ENCODE results near the gene POLR2E.

Gene POLR2E

DNA sequence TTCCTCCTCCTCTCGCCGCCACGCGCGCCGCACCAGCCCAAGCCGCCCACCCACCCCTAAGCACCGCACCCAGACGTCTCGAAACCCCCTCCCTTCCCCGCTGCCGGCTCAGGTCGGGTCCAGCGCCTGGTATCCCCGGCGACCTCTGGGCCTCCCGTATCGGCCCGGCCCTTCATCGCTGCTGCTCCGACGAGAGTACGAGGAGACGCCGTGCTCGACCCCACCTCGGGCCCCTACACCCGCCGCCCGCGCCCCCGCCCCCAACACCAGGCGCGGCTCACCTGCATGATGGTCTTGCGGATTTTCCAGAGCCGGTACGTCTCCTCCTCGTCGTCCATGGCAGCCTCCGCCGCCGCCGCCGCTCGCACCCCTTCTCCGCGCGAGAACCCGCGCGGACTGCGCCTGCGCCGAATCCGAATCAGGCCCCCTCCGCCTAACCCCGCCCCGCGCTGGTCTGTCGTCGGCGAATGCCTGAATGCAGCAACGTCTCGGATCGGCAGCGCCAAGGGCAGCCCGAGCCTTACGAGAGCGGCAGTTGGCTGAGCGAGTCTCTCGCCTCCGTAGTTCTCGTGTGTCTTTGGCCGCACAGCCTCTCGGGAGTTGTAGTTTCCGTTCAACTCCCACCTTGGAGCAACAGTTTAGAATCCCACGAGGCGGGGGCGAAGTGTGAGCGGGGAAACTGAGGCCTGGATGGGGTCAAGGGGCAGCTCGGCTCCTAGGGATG is at the start of gene POLR2E:
Gene POLR2E, minus strand, starts transcription at position 398 of the 724 bp plus-strand sequence. Its CDS starts 60 bp downstream, at position 338.
- Mint-ChIP-seq H3K9me3 (no peaks in the 10 kb centered on the region), H3K27me3 (no peaks in the 10 kb centered on the region), H3K4me3 (peak within 1 kb of the TSS; percentile 93), H3K4me1 (ENCODE audit: low read depth) (peaks cover 69% of the 10 kb centered on the region), H3K27ac (peak within 1 kb of the TSS; percentile 93), H3K36me3 (ENCODE audit: low read depth) (no peaks in the 10 kb centered on the region)

DNA sequence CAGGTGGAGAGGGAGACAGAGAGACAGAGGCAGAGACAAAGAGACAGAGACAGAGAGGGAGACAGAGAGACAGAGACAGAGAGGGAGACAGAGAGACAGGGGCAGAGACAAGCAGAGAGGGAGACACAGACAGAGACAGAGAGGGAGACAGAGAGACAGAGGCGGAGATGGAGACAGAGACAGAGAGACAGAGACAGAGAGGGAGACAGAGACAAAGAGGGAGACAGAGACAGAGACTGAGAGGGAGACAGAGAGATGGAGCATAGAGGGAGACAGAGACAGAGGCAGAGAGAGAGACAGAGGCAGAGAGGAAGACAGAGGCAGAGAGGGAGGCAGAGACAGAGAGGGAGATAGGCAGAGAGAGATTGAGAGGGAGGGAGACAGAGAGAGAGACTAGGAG is 49.6 kb upstream of the POLR2E start:
- no peaks in the 10 kb centered on the region for H3K27me3 Mint-ChIP-seq
- no peaks in the 10 kb centered on the region for H3K9me3 Mint-ChIP-seq
- peak overlapping the region; percentile 52 for H3K27ac Mint-ChIP-seq
- H3K4me3 Mint-ChIP-seq: no peak overlapping the region
- H3K4me1 Mint-ChIP-seq (ENCODE audit: low read depth): peaks cover 4% of the 10 kb centered on the region
- H3K36me3 Mint-ChIP-seq (ENCODE audit: low read depth): peaks cover 36% of the 10 kb centered on the region

DNA sequence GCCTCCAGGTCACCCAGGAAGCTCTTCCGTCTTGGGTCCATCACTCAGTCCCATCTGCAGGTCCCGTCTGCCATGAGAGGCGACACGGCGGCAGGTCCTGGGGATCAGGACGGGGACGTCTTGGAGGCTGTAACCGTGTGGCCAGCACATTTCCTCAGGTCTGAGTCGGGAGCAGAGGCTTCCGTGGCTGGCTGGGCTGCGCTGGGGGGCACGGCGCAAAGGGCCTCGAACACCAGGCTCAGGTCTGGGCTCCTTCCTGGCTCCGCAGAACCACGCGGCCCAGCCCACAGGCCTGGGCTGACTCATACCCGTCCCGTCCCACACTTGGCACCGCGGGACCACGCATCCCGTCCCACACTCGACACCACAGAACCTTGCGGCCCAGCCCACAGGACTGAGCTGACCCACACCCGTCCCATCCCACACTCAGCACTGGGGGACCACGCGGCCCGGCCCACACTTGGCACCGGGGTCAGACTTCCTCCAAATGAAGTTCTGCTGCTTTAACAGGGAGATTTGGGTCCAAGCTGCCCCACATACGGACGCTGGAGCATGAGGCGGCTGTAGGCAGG is 48.7 kb upstream of the POLR2E start:
- H3K27me3 Mint-ChIP-seq: no peaks in the 10 kb centered on the region
- no peaks in the 10 kb centered on the region for H3K9me3 Mint-ChIP-seq
- no peak overlapping the region for H3K4me3 Mint-ChIP-seq
- no peak overlapping the region for H3K27ac Mint-ChIP-seq
- H3K36me3 Mint-ChIP-seq (ENCODE audit: low read depth): peaks cover 44% of the 10 kb centered on the region
- peaks cover 4% of the 10 kb centered on the region for H3K4me1 Mint-ChIP-seq (ENCODE audit: low read depth)

DNA sequence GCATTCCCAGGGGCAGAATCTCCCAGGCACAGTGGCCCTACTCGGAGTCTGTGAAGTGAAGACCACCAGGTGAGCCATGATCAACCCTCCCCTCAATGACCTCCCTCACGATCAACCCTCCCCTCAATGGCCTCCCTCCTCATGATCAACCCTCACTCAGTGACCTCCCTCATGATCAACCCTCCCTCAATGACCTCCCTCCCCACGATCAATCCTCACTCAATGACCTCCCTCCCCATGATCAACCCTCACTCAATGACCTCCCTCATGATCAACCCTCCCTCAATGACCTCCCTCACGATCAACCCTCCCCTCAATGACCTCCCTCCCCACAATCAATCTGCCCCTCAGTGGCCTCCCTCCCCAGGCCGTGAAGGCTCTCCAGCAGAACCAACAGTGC is 46.8 kb upstream of the POLR2E start:
- Mint-ChIP-seq H3K27me3 (no peaks in the 10 kb centered on the region), H3K9me3 (no peaks in the 10 kb centered on the region), H3K4me3 (no peak overlapping the region), H3K36me3 (ENCODE audit: low read depth) (peaks cover 45% of the 10 kb centered on the region), H3K4me1 (ENCODE audit: low read depth) (peaks cover 4% of the 10 kb centered on the region), H3K27ac (no peak overlapping the region)

DNA sequence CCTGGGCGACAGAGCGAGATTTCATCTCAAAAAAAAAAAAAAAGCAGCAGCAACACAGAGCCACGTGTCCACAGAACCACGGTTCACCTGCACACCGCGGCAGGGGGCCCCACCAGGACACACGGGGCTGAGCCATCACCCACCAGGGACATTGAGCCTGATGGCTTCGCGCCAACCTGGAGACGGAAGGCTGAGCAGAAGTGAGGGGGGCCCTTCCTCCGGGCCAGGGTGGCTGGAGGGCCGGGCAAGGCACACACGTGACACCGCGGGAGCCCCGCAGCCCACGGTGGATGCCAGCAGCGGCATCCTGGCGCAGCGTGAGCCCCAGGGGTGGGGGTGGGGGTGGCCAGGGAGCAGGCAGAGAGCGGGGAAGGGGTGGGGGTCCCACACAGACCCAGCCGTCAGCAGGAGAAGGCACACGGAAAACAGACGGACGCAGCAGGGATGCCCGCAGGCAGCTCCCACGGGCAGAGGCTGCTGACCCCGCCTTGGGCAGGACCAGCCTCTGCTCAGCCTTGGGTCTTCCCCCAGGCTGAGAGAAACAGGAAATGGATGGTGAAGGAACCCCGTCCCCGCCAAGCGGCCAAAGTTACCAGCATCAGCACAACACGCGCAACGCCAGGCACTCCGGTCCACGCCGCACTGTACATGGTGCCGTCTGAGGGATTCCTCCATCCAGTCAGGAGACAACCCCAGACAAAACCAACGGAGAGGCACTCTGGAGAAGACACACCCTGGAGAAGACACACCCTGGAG is 45.3 kb upstream of the POLR2E start:
- Mint-ChIP-seq H3K36me3 (ENCODE audit: low read depth) (peaks cover 41% of the 10 kb centered on the region), H3K9me3 (no peaks in the 10 kb centered on the region), H3K4me1 (ENCODE audit: low read depth) (peaks cover 10% of the 10 kb centered on the region), H3K27me3 (no peaks in the 10 kb centered on the region), H3K4me3 (no peak overlapping the region), H3K27ac (no peak overlapping the region)

DNA sequence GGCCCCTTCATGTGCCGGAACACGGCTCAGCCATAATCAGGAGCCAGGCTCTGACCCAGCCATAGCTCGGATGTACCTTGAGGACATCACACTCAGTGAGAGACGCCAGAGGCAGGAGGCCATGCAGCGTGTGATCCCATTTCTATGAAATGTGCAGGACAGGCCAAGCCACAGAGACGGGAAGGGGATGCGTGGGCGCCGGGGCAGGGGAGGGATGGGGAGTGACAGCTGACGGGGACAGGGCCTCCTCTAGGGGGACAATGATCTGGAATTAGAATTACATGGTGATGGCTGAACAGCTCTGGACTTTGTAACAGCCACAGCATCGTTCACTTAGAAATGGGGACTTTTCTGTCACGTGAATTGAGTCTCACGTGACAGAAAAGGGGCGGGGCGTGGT is 44.0 kb upstream of the POLR2E start:
- H3K36me3 Mint-ChIP-seq (ENCODE audit: low read depth): peaks cover 32% of the 10 kb centered on the region
- no peaks in the 10 kb centered on the region for H3K9me3 Mint-ChIP-seq
- peaks cover 6% of the 10 kb centered on the region for H3K4me1 Mint-ChIP-seq (ENCODE audit: low read depth)
- H3K4me3 Mint-ChIP-seq: no peak overlapping the region
- H3K27ac Mint-ChIP-seq: no peak overlapping the region
- H3K27me3 Mint-ChIP-seq: no peaks in the 10 kb centered on the region

DNA sequence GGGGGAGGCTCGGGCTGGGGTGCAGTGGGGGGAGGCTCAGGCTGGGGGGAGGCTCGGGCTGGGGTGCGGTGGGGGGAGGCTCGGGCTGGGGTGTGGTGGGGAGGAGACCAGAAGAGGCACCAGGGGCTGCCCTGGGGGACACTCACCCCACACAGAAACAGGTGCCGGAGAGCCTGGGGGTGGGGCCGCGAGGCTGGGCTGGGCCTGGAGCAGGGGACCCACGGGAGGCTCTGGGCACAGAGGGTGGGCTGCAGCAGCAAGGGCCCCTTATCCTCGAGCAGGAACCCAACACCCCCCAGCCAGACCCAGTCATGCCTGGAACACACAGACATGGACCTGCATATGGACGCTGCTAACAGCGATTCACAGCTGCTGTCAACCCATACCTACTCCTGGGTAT is 42.9 kb upstream of the POLR2E start:
- no peaks in the 10 kb centered on the region for H3K27me3 Mint-ChIP-seq
- no peak overlapping the region for H3K27ac Mint-ChIP-seq
- H3K9me3 Mint-ChIP-seq: no peaks in the 10 kb centered on the region
- H3K4me3 Mint-ChIP-seq: no peak overlapping the region
- H3K36me3 Mint-ChIP-seq (ENCODE audit: low read depth): peaks cover 30% of the 10 kb centered on the region
- H3K4me1 Mint-ChIP-seq (ENCODE audit: low read depth): peaks cover 12% of the 10 kb centered on the region

DNA sequence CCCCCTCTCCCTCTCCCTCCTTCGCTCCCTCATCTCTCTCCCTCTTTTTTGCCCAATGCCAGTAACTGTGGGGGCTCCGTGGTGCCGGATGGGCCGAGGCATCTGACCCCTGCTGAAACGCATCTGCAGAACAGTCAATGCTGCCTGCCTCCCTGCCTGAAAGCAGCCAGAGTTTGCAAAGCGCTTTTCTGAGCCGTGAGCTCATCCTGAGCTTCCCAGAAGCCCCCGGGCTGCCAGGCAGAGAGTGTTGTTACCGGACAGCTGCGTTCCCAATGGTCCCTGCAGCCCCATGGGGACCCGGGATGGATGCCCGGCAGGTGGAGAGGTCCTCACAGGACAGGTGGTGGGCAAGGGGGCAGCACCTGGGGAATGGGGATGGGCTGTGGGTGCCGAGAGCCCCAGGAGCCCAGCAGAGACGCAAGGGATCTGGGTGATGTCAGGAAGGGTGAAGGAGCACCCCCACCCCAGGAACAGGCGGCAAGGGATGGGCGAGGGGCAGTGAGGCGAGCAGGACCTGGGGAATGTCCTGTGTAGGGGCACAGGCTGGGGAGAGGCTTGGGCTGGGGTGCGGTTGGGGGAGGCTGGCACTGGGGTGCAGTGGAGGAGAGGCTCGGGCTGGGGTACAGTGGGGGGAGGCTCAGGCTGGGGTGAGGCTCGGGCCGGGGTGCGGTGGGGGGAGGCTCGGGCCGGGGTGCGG is 41.6 kb upstream of the POLR2E start:
- H3K36me3 Mint-ChIP-seq (ENCODE audit: low read depth): peaks cover 19% of the 10 kb centered on the region
- H3K27me3 Mint-ChIP-seq: no peaks in the 10 kb centered on the region
- peak overlapping the region; percentile 57 for H3K27ac Mint-ChIP-seq
- peaks cover 12% of the 10 kb centered on the region for H3K4me1 Mint-ChIP-seq (ENCODE audit: low read depth)
- no peaks in the 10 kb centered on the region for H3K9me3 Mint-ChIP-seq
- no peak overlapping the region for H3K4me3 Mint-ChIP-seq

DNA sequence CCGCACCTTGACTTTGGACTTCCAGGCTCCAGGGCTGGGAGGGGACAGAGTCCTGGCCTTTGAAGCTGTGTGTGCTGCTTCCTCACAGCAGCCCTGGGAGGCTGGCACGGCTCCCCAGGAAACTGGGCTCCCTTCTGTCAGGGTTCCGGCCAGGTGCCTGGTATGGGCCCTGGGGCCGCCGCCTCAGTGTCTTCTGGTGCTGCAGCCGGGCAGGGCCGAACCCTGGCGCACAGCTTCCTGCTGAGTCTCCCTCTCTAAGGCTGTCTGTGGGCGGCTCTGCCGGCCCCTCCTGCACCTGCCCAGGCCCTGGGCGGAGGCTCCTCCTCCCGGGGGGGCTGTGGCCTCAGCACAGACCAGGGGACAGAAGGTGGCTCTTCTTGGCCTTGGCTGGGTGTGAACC is 41.0 kb upstream of the POLR2E start:
- no peak overlapping the region for H3K4me3 Mint-ChIP-seq
- peaks cover 15% of the 10 kb centered on the region for H3K4me1 Mint-ChIP-seq (ENCODE audit: low read depth)
- no peaks in the 10 kb centered on the region for H3K9me3 Mint-ChIP-seq
- H3K27ac Mint-ChIP-seq: no peak overlapping the region
- H3K27me3 Mint-ChIP-seq: no peaks in the 10 kb centered on the region
- H3K36me3 Mint-ChIP-seq (ENCODE audit: low read depth): peaks cover 19% of the 10 kb centered on the region

DNA sequence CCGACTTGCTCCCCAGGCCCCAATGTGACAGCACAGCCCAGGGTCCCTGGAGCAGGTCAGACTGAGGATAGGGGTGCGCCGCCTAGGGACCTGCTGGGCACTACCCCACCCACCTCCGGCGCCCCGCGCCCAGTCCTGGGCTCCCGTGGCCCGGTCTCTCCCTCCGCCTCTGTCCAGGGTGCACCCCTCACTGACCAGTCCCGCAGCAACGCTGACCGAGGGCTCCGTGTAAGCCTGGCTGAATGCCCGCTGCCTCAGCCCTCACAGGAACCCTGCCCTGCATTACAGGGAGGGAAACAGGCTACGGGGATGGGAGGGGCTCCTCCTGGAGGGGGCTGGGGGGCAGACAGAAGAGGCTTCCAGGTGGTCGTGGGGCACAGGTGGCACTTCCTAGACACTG is 40.3 kb upstream of the POLR2E start:
- Mint-ChIP-seq H3K4me1 (ENCODE audit: low read depth) (peaks cover 21% of the 10 kb centered on the region), H3K9me3 (no peaks in the 10 kb centered on the region)

DNA sequence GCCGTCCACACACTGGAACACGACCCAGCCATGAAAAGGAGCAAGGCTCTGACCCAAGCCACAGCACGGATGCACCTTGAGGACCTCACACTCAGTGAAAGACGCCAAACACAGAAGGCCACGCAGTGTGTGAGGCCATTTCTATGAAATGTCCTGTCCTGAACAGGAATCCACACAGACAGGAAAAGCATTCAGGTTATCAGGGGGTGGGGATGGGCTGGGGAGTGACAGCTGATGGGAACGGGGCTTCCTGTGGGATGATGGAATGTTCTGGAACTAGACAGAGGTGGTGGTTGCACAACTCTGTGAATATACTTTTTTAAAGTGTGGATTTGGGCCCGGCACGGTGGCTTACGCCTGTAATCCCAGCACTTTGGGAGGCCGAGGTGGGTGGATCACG is 39.3 kb upstream of the POLR2E start:
- H3K27ac Mint-ChIP-seq: peak overlapping the region; percentile 55
- H3K4me3 Mint-ChIP-seq: no peak overlapping the region
- no peaks in the 10 kb centered on the region for H3K9me3 Mint-ChIP-seq
- peaks cover 31% of the 10 kb centered on the region for H3K4me1 Mint-ChIP-seq (ENCODE audit: low read depth)
- H3K27me3 Mint-ChIP-seq: no peaks in the 10 kb centered on the region
- peaks cover 7% of the 10 kb centered on the region for H3K36me3 Mint-ChIP-seq (ENCODE audit: low read depth)

More for the DNA sequence above, 40.3 kb upstream of the POLR2E start:
- no peak overlapping the region for H3K4me3 Mint-ChIP-seq
- H3K36me3 Mint-ChIP-seq (ENCODE audit: low read depth): peaks cover 12% of the 10 kb centered on the region
- H3K27me3 Mint-ChIP-seq: no peaks in the 10 kb centered on the region
- H3K27ac Mint-ChIP-seq: no peak overlapping the region

DNA sequence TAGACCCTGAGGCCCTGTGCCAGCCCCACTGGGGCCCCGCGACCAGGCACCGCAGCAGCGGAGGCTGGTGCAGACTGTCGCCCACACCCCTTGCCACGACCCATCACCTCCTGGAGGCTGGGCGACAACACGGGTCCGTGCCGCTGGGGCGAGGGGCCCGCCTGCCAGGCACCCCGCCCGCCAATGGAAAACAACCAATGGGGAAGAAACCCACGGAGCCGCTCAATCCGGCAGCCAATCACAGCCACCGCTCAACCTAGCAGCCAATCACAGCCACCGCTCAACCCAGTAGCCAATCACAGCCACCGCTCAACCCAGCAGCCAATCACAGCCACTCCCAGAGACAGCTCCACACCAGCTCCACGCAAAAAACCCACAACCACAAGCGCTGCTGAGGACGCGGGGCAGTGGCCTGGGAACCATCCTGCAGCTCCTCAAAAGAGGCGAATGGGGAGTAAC is 38.3 kb upstream of the POLR2E start:
- Mint-ChIP-seq H3K9me3 (no peaks in the 10 kb centered on the region), H3K27ac (peak overlapping the region; percentile 81), H3K27me3 (no peaks in the 10 kb centered on the region), H3K36me3 (ENCODE audit: low read depth) (no peaks in the 10 kb centered on the region), H3K4me3 (peak overlapping the region; percentile 58), H3K4me1 (ENCODE audit: low read depth) (peaks cover 31% of the 10 kb centered on the region)

DNA sequence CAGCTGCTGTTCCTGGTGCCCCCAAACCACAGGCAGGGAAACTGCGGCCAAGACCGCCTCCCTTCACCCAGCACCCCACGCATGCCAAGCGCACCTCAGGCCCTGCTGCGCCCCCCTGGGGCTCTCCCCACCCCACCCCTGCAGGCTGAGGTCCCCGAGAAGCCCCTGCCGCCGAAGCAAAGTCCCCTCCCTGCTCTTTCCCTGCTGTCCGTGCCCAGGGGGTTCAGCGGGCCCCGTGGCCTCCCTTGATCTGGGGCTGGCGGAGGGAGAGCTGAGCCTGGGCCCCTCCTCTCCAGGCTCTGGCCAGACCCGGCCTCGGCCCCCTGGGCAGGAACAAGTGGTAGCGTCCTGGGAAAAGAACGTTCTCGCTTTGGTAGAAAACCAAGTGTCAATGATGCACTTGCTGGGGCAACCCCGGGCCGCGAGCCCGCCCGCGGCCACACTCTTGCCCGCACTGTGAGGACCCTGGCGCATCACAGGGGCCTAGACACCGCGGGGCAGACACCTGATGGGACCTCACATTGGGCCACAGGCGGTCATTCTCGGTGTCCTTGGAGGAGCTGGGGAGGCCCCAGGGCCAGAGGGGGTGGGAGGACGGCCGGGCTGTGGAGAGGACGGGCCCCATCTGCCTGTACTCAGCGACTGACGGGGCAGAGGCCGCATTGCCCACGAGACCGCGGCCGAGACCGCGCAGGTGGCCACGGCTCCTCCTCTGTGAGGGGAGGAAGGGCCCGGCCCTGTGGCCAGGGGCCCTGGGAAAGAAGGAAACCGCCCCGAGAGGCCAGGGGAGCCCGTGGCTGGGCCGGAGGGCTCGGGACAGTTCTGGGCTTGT is 37.6 kb upstream of the POLR2E start:
- Mint-ChIP-seq H3K27me3 (no peaks in the 10 kb centered on the region), H3K36me3 (ENCODE audit: low read depth) (peaks cover 3% of the 10 kb centered on the region), H3K4me1 (ENCODE audit: low read depth) (peaks cover 34% of the 10 kb centered on the region), H3K4me3 (peak overlapping the region; percentile 87), H3K9me3 (no peaks in the 10 kb centered on the region), H3K27ac (peak overlapping the region; percentile 91)
